H1 (cell line): Measurements from ENCODE around the gene GLYR1. TPM values are rescaled to one million over a fixed set of nuclear protein-coding genes. Genes with fewer than 3 reads are reported as not detected.

Source experiments
- CHD7 ChIP-seq: fragments of 300-600 bp; sonication (generic); IDR thresholded peaks from 2 replicates; pipeline ENCODE4 v1.7.1; 2012; ENCODE audit warnings: low read length, moderate library complexity, mild to moderate bottlenecking, inconsistent platforms; ENCODE audit not compliant: insufficient replicate concordance
- RNF2 ChIP-seq: fragments of 200-900, 300-1000 bp; sonication (generic); IDR thresholded peaks from 2 replicates; pipeline ENCODE4 v1.7.1; 2016; ENCODE audit warnings: borderline replicate concordance, low read depth, mild to moderate bottlenecking, antibody characterized with exemption, low read length; ENCODE audit not compliant: poor library complexity, severe bottlenecking; ENCODE audit errors: missing control alignments
- polyA plus RNA-seq, 7 experiments: library from polyadenylated mRNA; depleted of rRNA in 3 of 7; stranded (reverse) in 5 of 7; unstranded in 2 of 7; fragments of >200 nt in 5 of 7; fragments of 200-250 nt in 2 of 7; gene quantifications; 1 replicate in 5 of 7; 2 replicates in 1 of 7; 4 replicates in 1 of 7; pipeline versions ENCODE4 v1.2.1 to v1.2.3, GENCODE V29; 2011 to 2013; ENCODE audit warnings: missing spikeins in 2 of 7, mixed read lengths in 2 of 7
- total RNA-seq: library from RNA; stranded (reverse); fragmentation: NEBNext Ultra II Directional; extraction: Animal tissue kit (Norgen Biotek cat#: 25700); gene quantifications from 2 replicates; pipeline ENCODE4 v1.2.1, GENCODE V29; 2021

Gene GLYR1
- total and polyA plus RNA-seq, 2 of the 8 experiments (the other 6 are each of a cell fraction or from before 2014, with no cell fraction given), result 50.2 to 115 TPM

- TF ChIP-seq CHD7 (no peak), RNF2 (no peak)
These were observed 61.2 kb downstream of the GLYR1 start (continued) for GRCh38 chr16:4785758-4786433.
